HG03103 (cell line): ENCODE data around the gene GLS2.
"Not testable (repeated sequence)": the region's sequence is repeated elsewhere in the genome, so short reads cannot be mapped to it uniquely, and the experiment has no call there.

Experiments used
- ATAC-seq: cut with Tn5 transposase; IDR thresholded peaks from one replicate; pipeline ENCODE4 v1.9.1; 2021; ENCODE audit warnings: low read depth; ENCODE audit not compliant: unreplicated experiment

GLS2 gene

GRCh38 chr12:56448860-56449621 is 38.9 kb downstream of the GLS2 start, which contains the start of gene TIMELESS:
TIMELESS (minus strand) TSS chr12:56449426; CDS start chr12:56434170, 15,256 bp downstream.
- ATAC-seq = peak; percentile 93

GRCh38 chr12:56443208-56443607 is 44.8 kb downstream of the GLS2 start:
- not testable (repeated sequence) for ATAC-seq

GRCh38 chr12:56437430-56438176 is 50.4 kb downstream of the GLS2 start:
- no peak for ATAC-seq

GRCh38 chr12:56434828-56435227 is 53.1 kb downstream of the GLS2 start:
- no peak for ATAC-seq

- no peak for ATAC-seq
These were observed 56.1 kb downstream of the GLS2 start for GRCh38 chr12:56431850-56432249.

GRCh38 chr12:56431288-56431687 is 56.7 kb downstream of the GLS2 start:
- ATAC-seq = no peak

- no peak for ATAC-seq
These were observed 62.0 kb downstream of the GLS2 start for GRCh38 chr12:56425940-56426438.

GRCh38 chr12:56425193-56425592 is 62.8 kb downstream of the GLS2 start:
- ATAC-seq = no peak
